Stimulated activated CD4-positive, alpha-beta T cell treated with anti-CD3 and anti-CD28 coated beads, Interleukin-15, amount 100 ng/mL, for 1 hour (primary cell): ENCODE measurements around the gene GBGT1.
A peak's percentile ranks its signal among the peaks of the same experiment; 100 is the strongest.

Experiments
- DNase-seq, 2 donors: peaks; one replicate each; pipeline ENCODE4 v3.0.0-alpha.2; 2020; ENCODE audit warnings: low read depth in 1 of 2, low spot score in 1 of 2

GBGT1 gene

DNA sequence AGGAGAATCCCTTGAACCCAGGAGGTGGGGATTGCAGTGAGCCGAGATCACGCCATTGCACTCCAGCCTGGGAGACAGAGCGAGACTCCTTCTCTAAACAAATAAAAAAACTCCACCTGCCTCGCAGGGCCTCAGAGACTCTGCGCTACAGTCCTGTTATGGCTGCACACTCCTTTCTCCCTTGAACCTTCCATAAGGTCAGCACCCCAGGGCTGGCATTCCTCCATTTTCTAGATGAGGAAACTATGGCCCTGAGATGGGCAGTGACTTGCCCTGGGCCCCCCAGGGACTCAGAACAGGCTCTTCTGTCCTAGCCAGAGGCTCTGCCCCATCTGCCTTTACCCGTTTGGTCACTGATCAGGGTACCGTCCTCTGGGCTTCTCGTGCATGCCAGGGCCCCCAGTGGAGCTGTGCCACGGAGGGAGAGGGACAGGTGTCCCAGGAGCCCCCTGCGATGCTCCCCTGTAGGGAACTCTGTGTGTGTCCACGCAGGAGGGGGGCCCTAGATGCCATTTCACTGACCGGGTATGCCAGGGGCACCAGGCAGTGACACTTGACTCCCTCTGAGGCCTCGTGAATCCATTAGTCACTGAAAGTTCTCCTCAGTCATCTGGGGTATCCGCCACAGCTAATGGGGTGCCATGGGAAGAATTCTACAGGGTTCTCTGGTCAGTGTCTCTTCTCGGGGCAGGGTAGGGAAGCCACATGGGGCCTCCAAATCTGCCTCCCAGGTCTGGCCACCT is 58.8 kb downstream of the GBGT1 start:
- no peak for DNase-seq

DNA sequence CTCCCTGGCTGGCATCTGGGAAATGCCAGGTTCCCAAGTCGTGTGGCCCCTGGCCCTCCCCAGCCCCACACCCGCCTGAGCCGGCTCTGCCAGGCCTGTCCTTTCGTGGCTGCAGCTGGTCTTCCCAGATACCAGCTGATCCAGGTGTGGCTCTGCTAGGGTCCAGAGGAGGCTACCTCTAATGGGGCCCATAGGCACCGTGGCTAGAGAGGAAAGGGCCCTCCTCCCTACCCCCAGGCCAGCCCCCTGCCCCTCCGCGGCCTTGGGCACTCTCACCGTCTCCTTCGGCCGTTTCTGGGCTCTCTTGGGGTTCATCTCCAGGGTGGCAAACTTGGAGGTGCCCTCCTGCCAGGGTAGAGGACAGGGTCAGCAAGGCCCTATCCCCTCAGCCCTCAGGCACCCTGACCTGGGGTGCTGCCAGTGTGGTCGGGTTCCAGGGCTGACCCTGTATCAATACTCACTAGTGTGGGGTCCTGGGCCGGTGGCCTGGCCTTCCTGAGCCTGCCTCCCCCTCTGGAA is 59.7 kb downstream of the GBGT1 start:
- no peak for DNase-seq

DNA sequence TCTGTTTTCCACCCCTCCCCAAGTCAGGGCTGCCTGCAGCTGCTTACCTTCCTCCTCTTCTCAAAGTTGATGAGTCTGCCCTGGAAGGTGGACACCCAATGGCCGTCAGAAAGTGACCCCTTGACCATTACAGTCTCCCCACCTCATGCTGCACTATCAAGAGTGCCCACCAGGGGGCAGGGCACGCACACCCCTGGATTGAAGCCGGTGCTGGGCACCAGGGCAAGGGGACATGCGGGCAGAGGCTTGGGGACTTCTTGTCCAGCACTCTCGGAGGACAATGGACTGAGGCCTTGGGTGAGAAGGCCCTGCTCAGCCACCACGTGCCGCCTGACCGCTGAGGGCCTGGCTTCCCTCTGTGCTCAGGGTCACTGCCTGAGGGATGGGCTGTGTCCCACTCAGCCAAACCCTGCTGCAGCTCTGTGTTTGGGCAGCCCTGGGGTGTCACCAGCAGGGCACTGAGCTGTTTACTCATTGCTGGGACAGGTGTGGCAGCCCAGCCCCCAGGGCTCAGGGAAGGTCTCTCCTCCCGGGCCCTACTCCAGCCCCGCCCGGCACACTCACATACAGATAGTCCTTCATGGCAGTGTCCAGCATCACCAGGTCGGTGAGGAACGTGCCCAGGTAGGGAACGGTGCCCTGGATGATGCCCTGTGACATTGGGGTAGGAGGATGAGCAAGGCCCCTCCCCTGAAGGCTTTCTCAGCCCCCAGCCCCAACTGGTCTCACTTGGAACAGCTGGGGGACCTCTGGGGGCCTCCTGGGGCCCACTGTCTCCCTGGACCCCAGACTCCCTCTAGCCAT is 60.3 kb downstream of the GBGT1 start:
- DNase-seq: peak in 1 of 2 donors; percentile 36
